Measurements from ENCODE around the gene RPS6KB2.
A peak's percentile ranks its signal among the peaks of the same experiment; 100 is the strongest.
"Not testable (repeated sequence)": the region's sequence is repeated elsewhere in the genome, so short reads cannot be mapped to it uniquely, and the experiment has no call there.

The RPS6KB2 gene

DNA sequence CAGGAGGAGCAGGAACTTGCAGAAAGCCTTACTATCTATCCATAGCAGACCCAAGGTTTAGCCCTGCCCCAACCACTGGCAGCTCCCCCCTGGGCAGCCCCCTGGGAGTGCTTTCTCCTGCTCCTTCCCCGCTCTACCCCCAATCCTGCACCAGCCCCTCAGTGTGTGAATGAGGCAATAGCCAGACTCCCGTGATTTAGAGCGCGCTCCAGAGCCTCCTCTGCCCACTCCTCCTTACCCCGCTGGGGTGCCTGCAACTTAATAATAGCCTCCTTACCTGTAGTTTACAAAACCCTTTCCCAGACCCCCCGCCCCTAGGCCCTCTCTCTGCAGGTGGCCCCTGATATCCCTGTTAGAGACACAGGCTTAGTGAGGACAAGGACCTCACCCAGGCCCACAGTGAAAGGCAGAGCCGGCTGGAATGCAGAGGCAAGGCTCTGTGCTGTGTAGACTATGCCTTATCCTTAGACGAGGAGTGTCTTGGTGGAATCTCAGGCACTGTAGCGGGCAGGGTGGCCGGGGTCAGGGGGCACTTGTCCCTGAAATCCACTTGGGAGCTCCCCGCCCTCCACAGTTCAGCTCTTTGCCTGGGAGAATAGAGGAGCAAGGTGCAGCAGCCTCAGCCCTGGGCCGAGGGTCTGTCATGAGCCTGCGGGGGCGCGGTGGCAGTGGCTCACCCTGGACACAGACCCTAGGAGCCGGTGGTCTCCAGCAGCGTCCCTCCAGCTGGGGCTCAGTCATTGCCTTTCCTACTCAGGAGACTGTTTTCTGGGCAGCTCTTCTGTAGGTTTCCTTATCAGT, 17.1 kb upstream of the RPS6KB2 start:
- no peak for DNase-seq (ENCODE audit: low read depth)

DNA sequence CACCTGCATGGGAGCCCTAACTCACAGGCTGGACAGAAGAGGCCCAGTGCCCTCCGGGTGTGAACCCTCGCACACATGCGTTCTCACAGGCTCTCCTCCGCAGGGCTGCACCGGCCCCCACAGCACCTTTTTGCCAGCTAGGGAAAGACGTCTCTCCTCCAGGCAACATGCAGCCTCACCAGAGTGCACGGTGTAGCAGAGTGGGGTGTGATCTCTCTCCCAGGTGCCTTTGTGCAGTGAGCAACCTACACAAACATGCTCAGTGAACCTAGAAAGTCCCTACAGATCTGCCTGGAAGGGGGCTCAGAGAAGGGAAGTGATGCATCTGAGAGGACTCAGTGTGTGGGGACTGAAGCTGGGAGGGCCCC, 16.5 kb upstream of the RPS6KB2 start:
- no peak for DNase-seq (ENCODE audit: low read depth)

DNA sequence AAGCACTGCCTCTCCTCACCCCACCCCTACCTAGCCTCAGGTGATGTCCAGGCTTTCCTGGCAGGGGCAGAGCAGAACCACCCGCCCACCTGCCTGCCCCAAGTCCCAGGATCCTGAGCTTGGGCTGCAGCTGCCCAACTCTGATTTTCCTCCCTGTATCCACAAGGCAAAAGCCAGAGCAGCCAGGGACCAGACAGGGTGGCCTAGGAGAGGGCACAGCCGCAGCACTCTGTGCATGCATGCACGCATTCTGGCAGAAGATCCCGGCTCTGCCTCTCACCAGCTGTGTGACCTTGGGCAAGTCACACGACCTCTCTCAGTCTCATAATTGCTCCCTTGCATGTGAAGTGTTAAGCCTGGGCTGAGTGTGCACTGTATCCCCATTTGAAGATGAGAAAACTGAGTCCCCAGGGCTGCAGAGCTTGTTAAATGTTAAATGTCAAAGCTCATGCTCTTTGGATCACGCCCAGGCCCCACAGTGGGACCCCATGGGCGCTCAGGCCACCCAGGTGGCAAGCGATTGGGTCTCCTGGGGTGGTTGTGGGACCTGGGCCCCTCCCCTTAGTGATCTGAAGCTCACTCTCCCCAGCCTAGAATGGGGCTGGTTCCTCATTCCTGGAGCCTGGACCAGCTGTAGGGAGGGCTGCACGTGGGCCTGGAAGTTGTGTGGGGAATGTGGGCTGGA, 15.7 kb upstream of the RPS6KB2 start:
- no peak for DNase-seq (ENCODE audit: low read depth)

DNA sequence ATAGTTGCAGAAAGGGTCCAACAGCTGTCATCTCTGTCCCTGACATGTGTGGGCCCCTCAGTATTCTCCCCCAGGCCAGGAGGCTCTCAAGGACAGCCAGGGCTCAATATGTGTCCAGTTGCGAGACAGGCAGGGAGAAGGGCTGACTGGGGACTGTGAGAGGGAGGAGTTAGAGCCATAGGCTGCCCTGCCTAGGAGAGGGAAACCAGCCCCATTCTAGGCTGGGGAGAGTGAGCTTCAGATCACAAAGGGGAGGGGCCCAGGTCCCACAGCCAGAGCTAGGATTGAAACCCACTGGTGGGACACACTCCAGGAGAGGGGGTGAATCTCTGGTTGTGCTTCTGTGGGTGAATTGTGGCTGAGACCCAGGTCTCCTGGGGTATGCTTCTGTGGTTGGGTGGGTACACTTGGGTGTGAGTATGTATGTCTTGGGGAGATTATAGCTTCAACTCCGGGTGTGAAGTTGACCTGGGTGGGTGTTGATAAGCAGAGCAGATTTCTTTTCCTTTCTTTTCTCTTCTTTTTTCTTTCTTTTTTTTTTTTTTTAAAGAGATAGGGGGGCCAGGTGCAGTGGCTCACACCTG, 14.9 kb upstream of the RPS6KB2 start:
- DNase-seq (ENCODE audit: low read depth): no peak

DNA sequence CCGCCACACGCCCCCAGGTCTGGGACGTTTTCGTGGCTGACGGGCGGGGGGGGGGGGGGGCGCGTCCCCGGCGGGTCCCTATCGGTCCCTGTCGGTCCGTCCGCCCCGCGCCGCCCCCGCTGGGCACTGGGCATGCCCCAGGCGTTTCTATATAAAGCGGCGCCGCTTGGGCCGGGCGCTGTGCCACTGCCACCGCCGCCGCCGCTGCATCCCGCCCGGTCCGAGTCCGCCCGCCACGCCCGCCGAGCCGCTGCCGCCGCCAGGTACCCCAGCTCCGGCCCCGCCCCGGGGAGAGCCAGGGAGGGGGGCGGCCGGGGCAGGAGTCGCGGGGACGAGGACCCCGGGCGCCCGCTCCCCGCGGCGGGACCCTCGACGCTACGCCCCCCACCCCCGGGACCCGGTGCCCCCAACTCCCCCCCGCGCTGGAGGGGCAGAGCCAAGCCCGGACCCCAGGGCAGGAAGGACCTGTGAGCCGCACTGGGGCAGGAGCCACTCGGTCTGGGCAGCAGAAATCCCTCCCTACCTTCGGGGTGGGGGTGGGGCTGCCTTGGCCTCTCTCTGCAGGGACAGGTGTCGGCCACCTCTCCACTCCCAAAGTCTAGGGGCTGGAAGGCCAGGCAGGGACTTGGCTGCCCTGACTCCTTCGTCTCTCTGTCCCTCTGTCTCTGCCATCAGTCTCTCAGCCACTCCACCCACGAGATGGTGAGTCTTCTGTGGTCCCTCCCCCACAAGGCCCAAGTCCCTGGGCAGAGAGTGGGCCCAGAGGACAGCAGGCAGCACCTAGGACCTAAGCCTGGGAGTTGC, 12.6 kb upstream of the RPS6KB2 start, which contains the start of gene CARNS1:
Gene CARNS1 (plus strand): TSS at position 178 of the 804 bp plus-strand sequence. CDS start 522 bp downstream, at position 700.
- DNase-seq (ENCODE audit: low read depth): no peak

DNA sequence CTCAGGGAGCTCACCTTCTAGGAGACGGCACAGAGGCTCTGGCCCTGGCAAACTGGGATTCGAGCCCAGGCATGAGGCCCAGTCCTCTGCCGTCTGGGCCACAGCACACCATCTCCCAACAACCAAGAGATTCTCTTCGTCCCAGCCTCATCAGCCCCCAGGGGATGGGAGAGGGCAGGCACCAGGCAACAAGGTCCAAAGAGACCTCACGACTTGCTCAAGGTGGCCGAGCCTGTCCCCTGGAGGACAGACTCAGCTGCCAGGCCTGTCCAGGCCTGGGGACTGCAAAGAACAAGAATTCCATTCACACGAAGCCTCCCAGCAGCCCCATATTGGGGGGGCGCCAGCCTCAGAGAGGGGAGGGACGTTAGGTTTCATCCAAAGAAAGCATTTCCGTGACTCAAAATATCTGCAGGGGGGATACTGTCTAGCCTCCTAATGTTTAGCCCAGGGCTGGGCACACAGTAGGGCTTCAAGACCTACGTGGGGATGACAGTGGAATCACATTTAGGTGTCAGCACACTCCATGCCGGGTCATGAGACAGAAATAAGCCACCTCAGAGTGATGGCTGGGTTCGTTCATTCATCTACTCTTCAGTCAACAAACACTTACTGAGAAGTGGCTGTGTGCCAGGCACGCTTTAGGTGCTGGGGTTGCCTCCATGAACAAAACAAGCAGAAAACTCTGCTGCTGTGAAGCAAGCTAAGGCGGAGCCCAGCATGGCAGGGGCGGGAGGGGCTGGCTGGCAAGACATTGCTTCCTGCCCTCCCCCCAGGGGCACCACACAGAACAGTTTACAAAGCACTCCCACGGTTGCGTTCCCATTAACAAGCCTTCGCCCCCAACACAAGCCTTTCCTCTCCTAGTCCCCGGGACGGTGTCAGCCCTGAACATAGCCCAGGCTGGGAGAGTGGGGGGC, 11.6 kb upstream of the RPS6KB2 start:
- DNase-seq (ENCODE audit: low read depth): no peak

DNA sequence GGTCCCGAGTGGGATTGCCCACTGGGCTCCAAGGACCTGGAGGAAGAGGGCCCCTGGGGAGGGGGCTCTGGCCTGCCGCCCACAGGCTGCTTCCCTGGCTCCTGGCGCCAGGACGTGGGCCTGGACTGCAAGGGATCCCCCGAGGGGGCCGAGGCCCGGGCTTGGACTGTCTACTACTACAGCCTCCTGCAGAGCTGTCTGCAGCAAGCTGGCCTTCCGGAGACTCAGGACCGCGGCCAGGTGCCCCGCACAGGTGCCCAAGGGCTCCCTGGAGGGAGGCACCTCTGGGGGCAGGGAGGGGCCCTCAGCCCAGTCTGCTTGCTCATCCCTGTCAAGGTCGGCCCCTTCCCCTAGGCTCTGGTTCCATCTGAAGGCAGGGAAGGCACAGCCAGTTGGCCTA, 10.9 kb upstream of the RPS6KB2 start:
- DNase-seq (ENCODE audit: low read depth): no peak

DNA sequence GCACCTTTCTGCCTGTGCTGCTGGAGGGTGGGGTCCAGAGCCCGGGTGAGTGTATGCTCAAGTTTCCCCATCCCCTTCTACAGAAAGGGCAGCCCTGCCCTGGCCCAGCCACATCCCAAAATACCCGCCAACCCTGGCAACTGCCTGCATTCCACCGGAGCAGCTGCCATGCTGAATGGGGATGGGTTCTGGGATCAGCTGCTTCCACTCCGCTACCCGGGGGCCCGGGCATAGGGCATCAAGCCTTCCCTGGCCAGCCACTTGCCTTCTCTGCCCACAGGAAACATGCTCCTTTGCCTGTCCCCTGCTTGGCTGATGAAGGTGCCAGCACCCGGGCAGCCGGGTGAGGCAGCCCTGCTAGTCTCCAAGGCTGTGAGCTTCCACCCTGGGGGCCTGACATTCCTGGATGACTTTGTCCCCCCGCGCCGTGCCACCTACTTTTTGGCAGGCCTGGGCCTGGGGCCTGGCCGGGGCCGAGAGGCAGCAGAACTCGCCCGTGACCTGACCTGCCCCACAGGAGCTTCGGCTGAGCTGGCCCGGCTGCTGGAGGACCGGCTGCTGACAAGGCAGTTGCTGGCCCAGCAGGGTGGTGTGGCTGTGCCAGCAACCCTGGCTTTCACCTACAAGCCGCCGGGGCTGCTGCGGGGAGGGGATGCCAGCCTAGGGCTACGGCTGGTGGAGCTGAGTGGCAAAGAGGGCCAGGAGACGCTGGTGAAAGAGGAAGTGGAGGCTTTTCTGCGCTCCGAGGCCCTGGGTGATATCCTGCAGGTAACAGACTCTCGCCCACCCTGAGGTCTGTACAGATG, 9.6 kb upstream of the RPS6KB2 start:
- no peak for DNase-seq (ENCODE audit: low read depth)

DNA sequence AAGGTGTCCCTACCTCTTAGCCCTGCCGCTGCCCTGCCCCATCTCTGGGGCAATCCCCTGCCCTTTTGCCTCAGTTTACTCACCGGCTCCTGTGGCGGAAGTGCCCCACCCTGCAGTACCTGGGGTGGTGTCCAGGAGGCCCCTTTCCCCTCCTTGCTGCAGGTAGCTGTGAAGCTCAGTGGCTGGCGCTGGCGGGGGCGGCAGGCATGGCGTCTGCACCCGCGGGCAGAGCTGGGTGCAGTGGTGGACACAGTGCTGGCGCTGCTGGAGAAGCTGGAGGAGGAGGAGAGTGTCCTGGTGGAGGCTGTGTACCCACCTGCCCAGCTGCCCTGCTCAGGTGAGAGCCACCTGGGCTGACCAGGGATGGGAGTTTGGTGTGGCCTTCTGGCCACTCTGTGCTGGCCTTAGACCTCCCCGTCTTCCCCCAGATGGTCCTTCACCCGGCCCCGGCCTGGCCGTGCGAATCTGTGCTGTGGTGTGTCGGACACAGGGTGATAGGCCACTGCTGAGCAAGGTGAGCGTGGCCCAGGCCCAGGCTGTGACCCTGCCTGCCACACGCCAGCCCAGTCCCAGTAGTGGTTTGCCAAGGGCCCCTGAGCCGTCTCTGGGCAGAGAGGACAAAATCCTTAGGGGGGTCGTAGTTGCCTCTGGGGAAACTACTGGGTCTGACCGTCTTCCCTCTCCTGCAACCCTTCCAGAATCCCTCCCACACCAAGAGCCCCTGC, 8.8 kb upstream of the RPS6KB2 start:
- no peak for DNase-seq (ENCODE audit: low read depth)

DNA sequence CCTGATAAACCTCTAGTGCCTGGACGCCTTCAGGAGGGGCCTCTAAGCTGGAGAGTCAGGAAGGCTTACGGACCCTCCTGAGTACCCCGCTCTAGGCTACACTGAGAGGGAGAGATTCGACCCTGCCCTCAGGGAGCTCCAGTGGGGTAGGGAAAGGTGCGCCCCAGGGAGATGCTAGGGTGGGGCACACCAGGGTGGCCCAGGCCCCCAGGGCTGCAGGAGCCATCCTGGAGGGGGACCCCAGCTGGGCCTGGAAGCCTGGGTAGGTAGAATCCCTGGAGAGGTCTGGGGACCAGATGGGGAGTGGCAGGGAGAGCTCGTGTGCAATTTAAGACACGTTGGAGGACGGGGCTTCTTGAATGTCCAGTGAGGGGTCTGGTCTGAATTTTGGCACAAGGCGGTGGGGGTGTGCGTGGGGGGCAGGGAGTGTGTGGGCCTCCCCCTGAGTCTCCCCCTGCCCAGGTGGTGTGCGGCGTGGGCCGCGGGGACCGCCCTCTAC, 8.1 kb upstream of the RPS6KB2 start:
- no peak for DNase-seq (ENCODE audit: low read depth)

DNA sequence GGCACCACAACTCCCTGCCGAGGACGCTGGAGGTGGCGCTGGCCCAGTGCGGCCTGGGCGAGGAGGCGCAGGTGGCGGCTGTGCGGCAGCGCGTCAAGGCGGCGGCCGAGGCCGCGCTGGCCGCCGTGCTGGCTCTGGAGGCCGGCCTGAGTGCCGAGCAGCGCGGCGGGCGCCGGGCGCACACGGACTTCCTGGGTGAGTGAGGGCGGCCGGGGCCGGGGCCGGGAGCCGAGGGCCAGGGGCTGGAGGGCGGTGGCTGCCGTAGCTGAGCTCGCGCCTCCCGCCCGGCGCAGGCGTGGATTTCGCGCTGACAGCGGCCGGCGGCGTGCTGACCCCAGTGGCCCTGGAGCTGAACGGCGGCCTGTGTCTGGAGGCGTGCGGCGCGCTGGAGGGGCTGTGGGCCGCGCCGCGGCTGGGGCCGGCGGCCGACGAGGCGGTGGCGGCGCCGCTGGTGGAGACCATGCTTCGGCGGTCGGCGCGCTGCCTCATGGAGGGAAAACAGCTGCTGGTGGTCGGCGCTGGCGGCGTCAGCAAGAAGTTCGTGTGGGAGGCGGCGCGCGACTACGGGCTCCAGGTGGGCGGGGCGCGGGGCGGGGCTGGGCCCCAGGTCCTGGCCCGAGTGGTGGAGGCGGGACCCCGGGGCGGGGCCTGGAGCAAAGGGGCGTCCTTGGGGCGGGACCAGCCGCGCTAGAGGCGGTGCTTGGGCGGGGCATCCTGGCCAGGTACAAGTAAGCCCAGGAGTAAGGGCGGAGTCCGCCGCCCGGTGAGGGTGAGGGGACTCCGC, 7.5 kb upstream of the RPS6KB2 start:
- peak; percentile 98 for DNase-seq (ENCODE audit: low read depth)

DNA sequence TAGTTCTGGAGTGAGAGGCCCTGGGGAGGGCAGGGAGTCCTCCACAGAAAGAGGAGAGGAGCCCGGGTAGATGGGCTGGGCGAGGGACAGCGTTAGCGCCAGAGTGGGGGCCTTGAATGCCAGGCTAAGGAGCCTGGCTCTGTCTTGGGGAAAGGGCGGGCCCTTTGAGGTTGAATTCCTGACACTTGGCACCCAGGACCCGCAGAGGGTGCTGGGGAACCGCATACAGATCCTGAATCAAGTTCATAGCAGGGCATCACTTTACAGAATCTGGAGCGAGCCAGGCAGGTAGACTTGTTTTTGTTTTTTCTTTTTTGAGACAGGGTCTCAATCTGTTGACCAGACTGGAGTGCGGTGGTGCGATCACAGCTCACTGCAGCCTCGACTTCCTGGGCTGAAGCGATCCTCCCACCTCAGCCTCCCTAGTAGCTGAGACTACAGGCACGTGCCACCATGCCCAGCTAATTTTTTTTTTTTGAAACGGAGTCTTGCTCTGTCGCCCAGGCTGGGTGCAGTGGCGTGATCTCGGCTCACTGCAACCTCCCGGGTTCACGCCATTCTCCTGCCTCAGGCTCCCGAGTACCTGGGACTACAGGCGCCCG, 6.8 kb upstream of the RPS6KB2 start:
- no peak for DNase-seq (ENCODE audit: low read depth)

DNA sequence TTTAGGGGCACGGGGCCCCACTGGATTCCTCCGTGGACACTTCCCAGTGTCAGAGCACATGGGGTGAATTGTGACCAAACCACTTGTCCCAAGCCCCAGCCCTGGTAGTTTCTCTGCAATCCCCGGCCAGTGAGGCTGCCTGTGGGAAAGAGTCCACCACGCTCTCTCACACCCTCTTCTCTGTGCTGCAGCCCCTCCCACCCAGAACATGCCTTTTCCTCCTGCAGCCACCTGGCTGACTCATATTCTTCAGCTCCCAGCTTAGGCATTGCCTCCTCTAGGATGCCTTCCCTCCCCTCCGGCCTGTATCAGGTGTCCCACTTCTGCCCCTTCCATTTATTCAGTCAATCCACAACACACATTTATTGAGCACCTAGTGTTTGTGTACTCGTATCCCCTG, 5.4 kb upstream of the RPS6KB2 start:
- no peak for DNase-seq (ENCODE audit: low read depth)

DNA sequence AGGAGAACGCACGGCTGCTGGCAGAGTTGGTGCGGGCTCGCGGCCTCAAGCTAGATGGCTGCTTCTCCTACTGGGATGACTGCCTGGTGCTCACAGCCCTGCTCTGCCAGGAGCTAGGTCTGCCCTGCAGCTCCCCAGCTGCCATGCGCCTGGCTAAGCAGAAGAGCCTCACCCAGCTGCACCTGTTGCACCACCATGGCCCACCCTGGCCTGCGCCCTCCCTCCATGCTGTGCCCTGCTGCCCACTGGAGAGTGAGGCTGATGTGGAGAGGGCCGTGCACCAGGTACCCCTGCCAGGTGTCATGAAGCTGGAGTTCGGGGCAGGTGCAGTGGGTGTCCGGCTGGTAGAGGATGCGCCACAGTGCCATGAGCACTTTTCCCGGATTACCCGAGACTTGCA, 4.8 kb upstream of the RPS6KB2 start:
- no peak for DNase-seq (ENCODE audit: low read depth)

DNA sequence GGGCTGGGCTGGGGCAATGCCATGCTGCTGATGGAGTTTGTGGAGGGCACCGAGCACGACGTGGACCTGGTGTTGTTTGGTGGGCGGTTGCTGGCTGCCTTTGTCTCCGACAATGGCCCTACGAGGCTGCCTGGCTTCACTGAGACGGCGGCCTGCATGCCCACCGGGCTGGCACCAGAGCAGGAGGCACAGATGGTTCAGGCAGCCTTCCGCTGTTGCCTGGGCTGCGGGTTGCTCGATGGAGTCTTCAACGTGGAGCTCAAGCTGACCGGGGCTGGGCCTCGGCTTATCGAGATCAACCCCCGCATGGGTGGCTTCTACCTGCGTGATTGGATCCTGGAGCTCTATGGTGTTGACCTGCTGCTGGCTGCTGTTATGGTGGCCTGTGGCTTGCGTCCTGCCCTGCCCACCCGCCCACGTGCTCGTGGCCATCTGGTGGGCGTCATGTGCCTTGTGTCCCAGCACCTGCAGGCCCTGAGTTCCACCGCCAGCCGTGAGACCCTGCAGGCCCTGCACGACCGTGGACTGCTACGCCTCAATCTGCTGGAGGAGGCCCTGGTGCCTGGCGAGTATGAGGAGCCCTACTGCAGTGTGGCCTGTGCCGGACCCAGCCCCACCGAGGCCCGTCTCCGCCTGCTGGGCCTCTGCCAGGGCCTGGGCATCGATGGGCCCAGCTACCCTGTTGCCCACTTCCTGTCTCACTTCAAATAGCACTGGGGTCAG, 4.2 kb upstream of the RPS6KB2 start:
- DNase-seq (ENCODE audit: low read depth): no peak

DNA sequence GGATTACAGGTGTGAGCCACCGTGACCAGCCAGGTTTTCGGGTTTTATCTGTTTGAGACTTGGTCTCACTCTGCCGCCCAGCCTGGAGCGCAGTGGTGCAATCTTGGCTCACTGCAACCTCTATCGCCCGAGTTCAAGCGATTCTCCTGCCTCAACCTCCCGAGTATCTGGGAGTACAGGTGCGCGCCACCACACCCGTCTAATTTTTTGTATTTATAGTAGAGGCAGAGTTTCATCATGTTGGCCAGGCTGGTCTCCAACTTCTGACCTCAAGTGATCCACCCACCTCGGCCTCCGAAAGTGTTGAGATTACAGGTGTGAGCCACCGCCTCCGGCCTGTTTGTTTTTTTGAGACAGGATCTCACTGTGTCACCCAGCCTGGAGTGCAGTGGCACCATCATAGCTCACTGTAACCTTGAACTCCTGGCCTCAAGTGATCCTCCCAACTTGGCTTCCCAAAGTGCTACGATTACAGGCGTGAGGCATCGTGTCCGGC, 882 bp upstream of the RPS6KB2 start:
- DNase-seq (ENCODE audit: low read depth): not testable (repeated sequence)

DNA sequence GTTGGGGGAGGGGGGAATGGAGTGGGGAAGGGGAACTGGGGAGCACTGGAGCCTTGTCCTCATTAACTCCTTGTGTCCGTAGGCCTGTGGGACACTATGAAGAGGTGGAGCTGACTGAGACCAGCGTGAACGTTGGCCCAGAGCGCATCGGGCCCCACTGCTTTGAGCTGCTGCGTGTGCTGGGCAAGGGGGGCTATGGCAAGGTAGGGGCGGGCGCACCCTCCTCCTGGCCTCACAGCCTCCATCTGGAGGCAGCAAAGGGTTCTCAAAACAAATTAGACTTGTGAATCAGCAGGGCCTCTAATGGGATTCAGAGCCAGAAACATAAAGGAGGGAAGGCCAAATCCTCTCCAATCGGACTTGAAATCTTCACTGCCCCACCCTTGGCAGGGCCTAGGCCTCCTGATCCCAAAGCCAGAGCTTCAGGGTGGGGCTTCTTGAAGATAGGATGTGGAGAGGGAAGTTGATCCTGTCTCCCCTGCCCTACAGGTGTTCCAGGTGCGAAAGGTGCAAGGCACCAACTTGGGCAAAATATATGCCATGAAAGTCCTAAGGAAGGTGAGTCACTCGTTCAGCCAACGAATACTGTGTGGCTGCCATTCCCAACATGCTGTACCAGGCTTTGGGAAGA, 859 bp downstream of the RPS6KB2 start:
- DNase-seq (ENCODE audit: low read depth): no peak

Data from stimulated activated CD8-positive, alpha-beta memory T cell treated with anti-CD3 and anti-CD28 coated beads, Interleukin-15, amount 100 ng/mL, for 24 hours (primary cell).